Measurements from ENCODE around the gene BSDC1. TPM values are rescaled to one million over a fixed set of nuclear protein-coding genes. Genes with fewer than 3 reads are reported as not detected.

The BSDC1 gene
- total and polyA plus RNA-seq, 10 donors, result 18.4 to 95.8 (median 66.8) TPM

DNA sequence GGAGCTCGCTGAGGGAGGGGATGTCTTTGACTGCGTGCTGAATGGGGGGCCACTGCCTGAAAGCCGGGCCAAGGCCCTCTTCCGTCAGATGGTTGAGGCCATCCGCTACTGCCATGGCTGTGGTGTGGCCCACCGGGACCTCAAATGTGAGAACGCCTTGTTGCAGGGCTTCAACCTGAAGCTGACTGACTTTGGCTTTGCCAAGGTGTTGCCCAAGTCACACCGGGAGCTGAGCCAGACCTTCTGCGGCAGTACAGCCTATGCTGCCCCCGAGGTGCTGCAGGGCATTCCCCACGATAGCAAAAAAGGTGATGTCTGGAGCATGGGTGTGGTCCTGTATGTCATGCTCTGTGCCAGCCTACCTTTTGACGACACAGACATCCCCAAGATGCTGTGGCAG lies 30.5 kb downstream of the BSDC1 start:
- peak; percentile 61 for DNase-seq
- 93 to 99% (median 96%) methylated on average over 9 to 12 of the region's 12 CpGs for WGBS, 5 donors
- no peaks in the 10 kb centered on the region for H3K9me3 ChIP-seq

DNA sequence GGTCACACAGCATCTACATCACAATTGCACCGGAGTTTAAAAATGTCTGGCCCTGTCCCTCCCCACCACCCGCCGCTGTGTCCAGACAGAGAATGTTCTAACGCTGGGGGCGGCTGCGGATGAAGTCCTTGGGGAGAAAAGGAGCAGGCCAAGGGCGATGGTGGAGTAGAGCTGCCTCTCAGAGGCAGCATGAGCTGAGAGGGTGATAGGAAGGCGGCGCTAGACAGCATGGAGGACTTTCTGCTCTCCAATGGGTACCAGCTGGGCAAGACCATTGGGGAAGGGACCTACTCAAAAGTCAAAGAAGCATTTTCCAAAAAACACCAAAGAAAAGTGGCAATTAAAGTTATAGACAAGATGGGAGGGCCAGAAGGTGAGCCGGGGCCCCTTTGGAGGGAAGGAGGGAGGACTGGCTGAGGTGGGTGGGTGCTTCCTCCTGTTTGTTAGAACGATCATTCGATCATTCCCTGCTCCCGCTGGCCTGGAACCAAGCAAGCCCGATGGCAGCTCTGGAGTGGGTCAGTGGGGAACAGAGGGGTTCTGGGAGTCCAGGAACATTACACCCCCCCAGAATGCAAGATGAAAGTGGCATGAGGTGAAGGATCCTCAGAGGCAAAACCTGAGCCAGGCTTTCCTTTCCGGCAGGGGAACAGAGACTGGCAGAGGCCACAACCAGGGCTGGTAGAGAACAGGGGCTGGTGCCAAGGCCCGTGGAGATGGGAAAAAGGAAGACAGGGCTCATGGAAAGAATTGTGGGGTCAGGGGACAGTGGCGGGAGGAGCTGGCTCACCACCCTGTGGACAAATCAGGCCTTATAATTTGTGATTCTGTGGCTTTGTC lies 31.5 kb downstream of the BSDC1 start, which contains the start of the genes FAM229A and TSSK3:
Gene FAM229A (minus strand): TSS at position 12 of the 840 bp plus-strand sequence. CDS start 394 bp downstream, outside the sequence.
Gene TSSK3 (plus strand): TSS at position 66 of the 840 bp plus-strand sequence. CDS start 163 bp downstream, at position 229.
- peak within 1 kb of the TSS in 7 of 8 donors; percentile 15 to 65 (median 48) for H3K27ac ChIP-seq
- intact Hi-C loops (cut with DNase I; ENCODE audit: low total_unique reads), result no loop called here
- H3K27me3 ChIP-seq (replicated peaks in 1 of 7), result peaks cover 0 to 17% (median 0%) of the 10 kb centered on the region in 7 donors
- peak; percentile 56 for DNase-seq
- peaks cover 8 to 40% (median 30%) of the 10 kb centered on the region in 6 donors for H3K4me1 ChIP-seq
- H3K4me3 ChIP-seq, result peak within 1 kb of the TSS in 7 of 8 donors; percentile 15 to 61 (median 27)
- no peaks in the 10 kb centered on the region for H3K9me3 ChIP-seq
- TF ChIP-seq, protein P1, sequence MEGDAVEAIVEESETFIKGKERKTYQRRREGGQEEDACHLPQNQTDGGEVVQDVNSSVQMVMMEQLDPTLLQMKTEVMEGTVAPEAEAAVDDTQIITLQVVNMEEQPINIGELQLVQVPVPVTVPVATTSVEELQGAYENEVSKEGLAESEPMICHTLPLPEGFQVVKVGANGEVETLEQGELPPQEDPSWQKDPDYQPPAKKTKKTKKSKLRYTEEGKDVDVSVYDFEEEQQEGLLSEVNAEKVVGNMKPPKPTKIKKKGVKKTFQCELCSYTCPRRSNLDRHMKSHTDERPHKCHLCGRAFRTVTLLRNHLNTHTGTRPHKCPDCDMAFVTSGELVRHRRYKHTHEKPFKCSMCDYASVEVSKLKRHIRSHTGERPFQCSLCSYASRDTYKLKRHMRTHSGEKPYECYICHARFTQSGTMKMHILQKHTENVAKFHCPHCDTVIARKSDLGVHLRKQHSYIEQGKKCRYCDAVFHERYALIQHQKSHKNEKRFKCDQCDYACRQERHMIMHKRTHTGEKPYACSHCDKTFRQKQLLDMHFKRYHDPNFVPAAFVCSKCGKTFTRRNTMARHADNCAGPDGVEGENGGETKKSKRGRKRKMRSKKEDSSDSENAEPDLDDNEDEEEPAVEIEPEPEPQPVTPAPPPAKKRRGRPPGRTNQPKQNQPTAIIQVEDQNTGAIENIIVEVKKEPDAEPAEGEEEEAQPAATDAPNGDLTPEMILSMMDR (IDR thresholded peaks at IDR 0.05 in 8 of 11, conservative IDR thresholded peaks at IDR 0.05 in 3 of 11), result no peak
- TF ChIP-seq POLR2A (IDR thresholded peaks at IDR 0.05), result no peak
- no peak for TF ChIP-seq POLR2AphosphoS5 (IDR thresholded peaks at IDR 0.05)
- H3K36me3 ChIP-seq, result peaks cover 0 to 61% (median 37%) of the 10 kb centered on the region in 6 donors
- WGBS, 5 donors, result 70 to 77% (median 76%) methylated on average over 17 of the region's 17 CpGs

More for the DNA sequence above, 30.5 kb downstream of the BSDC1 start:
- Histone ChIP-seq H3K27me3 (replicated peaks in 1 of 7) (peaks cover 0 to 17% (median 0%) of the 10 kb centered on the region in 7 donors), H3K4me3 (no peak overlapping the region), H3K27ac (no peak overlapping the region), H3K36me3 (peaks cover 5 to 71% (median 47%) of the 10 kb centered on the region in 6 donors), H3K4me1 (peaks cover 8 to 40% (median 30%) of the 10 kb centered on the region in 6 donors)
- intact Hi-C loops (cut with DNase I; ENCODE audit: low total_unique reads), result no loop called here
- TF ChIP-seq, protein P1 (IDR thresholded peaks at IDR 0.05 in 8 of 11, conservative IDR thresholded peaks at IDR 0.05 in 3 of 11), result no peak
- TF ChIP-seq POLR2AphosphoS5 (IDR thresholded peaks at IDR 0.05) (peak in 2 of 3 donors; percentile 38 to 65), POLR2A (IDR thresholded peaks at IDR 0.05) (no peak)

DNA sequence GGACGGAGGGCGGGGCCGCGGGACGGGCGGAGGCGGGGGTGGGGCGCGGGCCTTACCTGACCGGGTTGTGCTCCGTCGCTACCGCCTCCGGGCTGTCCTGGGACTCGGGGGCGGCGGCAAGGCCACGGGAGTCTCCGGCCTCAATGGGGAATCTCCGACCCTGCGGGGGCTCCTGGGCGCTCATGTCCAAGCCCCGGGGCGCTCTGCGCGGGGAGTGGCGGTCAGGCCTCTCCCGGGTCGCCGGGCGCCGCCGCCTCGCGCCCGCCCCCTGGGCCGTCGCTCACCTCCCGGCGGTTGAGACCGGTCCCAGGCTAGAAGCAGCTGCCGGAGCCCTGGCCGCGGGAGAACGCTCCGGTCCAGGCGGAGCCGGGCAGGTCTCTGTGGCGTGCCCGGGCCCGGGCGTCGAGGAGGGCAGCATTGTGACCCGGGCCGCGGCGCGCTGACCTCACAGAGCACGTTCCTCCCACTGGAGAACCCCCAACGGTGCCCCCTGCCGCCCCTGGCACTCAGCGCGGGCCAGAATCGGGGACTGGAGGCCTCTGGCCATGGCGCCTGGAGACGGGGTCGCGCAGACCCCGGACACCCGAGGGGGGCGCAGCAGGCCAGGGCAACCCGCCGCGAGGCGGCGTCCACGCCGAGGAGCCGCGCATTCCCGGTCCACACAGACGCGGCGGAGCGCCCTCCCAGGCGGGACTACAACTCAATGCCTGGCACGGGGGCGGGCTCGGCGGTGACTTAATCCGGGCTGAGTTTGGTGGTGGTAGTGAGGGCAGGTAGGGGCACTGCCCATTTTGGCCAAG lies 32.4 kb downstream of the BSDC1 start:
- Histone ChIP-seq H3K4me3 (peak overlapping the region in 7 of 8 donors; percentile 15 to 61 (median 27)), H3K4me1 (peaks cover 8 to 40% (median 30%) of the 10 kb centered on the region in 6 donors), H3K27ac (peak overlapping the region in 7 of 8 donors; percentile 15 to 65 (median 48)), H3K9me3 (no peaks in the 10 kb centered on the region), H3K27me3 (replicated peaks in 1 of 7) (peaks cover 0 to 17% (median 0%) of the 10 kb centered on the region in 7 donors), H3K36me3 (peaks cover 0 to 53% (median 29%) of the 10 kb centered on the region in 6 donors)
- DNase-seq, result peak; percentile 83
- intact Hi-C loops (cut with DNase I; ENCODE audit: low total_unique reads), result no loop called here
- TF ChIP-seq POLR2A (IDR thresholded peaks at IDR 0.05), result no peak
- TF ChIP-seq, protein P1 (IDR thresholded peaks at IDR 0.05 in 8 of 11, conservative IDR thresholded peaks at IDR 0.05 in 3 of 11), result peak in 8 of 11 experiments; percentile 13 to 52 (median 38)
- peak; percentile 36 to 78 (median 67) for TF ChIP-seq POLR2AphosphoS5 (IDR thresholded peaks at IDR 0.05)
- WGBS, 5 donors, result 2 to 8% (median 3%) methylated on average over 17 to 91 of the region's 91 CpGs
